Dermis microvascular lymphatic vessel endothelial cell (primary cell): ENCODE measurements around the gene GLI3. TPM values are rescaled to one million over a fixed set of nuclear protein-coding genes. Genes with fewer than 3 reads are reported as not detected.

Source experiments
- DNase-seq, 2 donors: peaks; one replicate each; pipeline versions ENCODE4 v3.0.0 to v3.0.0-alpha.2; 2010; ENCODE audit warnings: low read depth in 2 of 2
- total RNA-seq: library from RNA; depleted of rRNA; stranded (reverse); fragments of >200 nt; gene quantifications from 2 replicates; pipeline ENCODE4 v1.2.1, GENCODE V29; 2014

The GLI3 gene
- total RNA-seq, 1 donor from 2014 or later = 0.26 TPM

DNA sequence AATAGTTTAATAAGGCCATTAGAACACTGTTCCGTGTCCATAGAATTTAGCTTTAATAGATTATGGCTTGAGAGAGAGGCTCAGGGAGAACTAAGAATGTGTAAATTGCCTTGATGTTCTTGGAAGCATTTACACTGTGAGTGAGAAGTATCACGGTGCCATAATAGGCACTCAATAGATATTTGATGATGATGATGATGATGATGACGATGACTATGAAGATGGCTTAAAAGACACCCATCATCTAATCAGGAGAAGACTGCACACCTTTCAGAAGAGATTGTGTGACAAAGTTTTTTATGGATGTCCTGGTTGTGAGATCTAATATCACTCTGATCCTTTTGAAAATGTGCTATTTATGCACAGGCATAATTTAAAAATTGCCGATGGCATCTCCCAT lies 264.2 kb downstream of the GLI3 start:
- no peak for DNase-seq

DNA sequence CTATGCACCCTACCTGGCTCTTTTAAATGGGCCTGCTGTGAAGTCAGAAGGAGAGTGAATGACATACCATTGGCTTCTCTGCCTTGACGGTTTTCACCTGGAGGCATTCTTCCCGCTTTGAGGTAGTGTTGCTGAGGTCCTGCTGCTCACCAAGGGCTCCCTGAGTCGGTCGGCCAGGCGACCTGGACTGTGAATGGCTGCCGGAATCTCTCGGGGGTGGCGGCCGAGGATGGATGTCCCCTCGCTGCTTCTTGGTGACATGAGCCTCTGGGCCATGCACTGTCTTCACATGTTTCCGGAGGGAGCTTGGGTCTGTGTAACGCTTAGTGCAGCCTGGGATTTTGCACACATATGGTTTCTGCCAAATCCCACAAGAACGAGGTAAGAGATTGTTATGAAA lies 264.7 kb downstream of the GLI3 start:
- DNase-seq = no peak

DNA sequence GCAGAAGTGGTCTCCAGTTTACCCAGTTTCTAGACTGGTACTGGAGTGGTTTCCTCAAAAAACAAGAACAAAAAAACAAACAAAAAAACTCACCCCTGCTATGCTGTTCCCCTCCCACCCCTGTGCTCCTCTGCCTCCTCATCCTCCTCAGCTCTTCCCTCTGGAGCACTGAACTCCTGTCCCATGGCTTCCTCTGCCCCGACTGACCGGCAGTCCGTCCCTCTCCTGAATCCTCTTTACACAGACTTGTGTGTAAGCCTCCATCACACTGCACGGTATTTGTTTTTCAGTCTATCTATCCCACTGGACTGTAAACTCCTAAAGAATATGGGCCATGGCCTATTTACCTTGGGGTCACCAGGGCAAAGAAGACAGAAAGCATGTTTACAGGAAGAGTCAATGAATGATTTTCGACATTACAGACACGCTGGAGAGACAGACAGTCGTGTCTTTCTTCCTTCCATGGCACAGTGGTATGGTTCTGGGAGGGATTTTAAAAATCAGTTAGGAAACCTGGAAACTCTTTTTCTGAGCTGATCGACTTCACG lies 265.3 kb downstream of the GLI3 start:
- no peak for DNase-seq

DNA sequence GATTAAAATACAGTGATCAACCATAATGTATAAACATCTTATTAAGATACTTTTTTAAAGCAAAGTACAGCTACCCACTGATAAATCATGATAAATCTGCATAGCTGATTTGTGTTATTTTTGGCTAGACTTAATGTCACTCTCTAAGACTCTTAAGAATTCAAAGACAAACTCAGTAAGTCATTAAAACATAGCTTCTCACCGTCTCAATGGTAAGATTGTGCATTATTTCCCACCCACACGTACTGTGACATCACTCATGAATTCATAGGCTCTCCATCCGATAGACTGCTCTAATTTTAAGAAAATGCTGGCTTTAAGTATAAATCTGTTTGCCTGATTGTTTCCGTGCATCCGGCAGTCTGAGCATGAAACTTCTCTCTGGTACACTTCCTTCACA lies 266.1 kb downstream of the GLI3 start:
- no peak for DNase-seq

DNA sequence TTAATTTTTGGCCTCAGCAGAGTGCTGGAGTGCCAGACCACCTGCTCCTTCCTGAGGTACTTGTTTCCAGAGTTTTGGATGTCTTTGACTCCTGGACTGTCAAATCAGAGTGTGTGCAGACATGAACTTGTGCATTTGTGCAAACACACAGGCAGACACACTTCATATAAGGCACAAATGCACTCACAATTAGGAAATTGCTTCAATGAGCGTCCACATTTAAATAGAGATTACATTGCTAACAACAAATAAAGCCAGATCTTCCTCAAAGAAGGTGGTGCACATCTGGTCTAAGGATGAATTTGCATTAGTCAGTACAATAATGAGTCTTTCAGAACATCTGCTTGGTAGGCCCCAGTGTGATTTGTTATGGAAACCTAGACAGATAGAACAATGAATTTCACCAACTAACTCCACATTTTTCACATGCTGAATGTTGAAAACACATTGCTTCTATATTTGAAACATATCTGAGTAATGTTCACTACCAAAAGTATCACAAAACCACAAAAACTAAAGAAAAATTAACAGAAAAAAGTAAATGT lies 267.4 kb downstream of the GLI3 start:
- no peak for DNase-seq

DNA sequence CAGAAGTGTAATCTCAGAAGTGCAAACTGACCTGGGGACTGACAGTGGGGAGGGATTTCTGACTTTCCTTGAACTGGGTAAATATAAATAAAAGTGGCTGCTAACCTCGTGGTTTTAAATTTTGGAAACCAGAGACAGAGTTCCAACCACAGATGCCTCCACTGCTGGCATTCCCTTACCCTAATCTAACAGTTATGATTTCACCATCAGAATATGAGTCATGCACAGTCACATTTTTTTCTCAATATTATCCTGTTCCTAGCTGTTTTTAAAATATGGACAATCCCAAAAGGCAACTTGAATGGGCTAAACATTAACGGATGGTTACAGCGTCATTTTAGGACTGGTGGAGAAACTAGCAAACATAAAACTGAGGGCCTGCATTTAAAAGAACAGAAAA lies 269.9 kb downstream of the GLI3 start:
- no peak for DNase-seq

DNA sequence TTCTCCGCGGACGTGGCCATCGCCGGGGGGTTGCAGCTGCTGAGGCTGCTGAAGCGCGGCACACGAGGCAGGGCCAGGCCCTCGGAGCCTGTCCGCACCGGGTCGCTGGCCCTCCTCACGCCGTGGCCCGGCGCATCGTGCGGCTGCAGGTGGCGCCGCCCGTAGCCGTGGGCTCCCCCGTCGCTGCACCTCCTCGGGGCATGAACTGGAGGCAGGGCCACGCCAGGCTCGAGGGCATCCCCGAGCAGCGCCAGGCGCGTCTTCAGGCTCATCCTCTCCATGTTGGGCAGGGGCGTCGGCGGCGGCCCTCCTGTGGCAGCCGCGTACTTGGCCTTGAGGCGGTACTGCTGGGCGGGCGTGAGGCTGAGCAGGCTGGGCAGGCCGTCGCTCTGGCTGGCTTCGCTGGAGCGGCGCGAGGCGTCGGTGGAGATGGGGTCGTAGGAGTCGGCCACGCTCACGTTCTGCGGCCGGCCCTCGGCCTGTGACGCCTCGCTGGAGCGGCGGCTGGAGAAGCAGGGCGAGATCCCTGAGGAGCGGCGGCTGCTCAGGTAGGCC lies 271.0 kb downstream of the GLI3 start:
- no peak for DNase-seq

DNA sequence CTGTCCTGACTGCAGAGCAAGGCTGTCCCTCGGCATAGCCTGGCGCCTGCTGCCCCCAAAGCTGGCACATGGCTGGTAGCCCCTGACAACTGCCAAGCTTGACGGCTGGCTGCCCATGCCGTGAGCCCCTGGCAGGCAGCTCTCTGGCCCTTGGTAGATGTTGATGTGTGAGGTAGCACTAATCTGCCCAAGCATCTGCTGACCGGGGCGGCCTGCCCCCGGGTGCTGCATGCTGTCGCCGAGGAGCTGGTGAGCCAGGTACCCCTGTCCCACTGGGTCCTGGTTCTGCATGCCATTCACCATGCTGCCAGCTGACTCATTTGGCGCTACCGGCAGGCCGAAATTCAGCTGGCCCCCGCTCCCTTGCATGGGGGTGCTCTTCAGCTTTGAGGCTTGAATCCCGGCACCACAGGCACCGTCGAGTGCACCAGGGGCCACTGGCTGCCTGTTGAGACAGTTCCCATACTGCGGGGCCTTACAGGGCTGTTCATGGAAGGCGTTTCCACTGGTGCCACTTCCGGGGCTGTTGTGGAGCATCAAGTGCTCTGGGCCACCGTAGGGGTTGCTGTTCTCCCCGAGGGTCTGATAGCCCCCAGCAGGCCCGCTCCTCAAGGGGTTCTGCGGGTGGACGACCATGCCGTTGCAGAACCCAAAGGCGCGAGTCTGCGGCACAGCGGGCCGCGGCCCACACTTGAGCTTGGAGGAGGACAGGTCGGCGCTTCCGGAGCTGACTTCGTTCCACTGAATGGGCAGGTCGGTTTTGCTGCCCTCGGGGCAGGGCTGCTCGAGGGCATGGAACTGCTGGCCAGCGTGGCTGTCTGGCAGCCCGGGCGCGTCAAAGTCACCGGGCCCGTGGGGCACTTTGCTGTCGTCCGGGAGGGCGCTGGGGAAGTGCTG lies 271.9 kb downstream of the GLI3 start:
- DNase-seq = no peak

GRCh38 chr7:41964183-41964753 lies 272.7 kb downstream of the GLI3 start:
- DNase-seq = no peak

- no peak for DNase-seq
Measured at GRCh38 chr7:41956705-41957104, 280.3 kb downstream of the GLI3 start.

DNA sequence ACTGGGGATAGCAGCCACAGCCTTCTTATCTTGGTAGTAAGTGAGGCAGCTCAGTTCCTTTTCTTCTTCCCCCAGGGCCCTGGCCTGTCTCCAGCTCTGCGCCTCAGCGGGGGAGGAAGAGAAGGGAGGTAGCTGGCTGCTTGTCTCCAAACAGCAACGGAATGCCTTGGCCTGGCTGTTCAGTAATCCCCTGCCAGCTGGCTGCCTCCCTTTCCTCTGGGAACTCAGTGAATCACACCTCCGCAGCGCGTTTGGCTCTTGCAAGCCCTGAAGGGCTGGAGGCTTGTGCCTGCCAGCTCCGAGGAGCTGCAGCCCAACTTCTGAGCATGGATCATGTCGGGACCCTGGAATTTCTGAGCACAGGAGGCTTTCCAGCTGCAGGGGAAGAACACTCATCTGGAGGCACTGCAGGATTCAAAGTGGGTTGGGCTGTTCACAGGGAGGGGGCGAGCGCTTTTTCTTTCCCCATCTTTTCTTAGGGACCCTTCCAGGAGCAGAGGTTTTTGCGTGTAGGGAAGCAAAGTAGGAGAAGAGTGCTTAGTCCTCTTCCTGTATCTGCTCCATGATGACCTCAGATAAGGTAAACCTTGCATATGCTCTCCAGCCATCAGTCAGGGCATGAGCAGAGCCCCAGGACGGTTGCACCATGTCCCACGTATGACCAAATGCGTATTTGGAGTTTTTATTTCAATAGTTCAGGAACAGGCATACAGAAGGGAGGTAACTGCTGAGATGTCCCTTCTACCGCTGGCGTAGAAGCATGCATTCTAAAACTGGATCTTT lies 280.9 kb downstream of the GLI3 start:
- peak in 1 of 2 donors; percentile 93 for DNase-seq

DNA sequence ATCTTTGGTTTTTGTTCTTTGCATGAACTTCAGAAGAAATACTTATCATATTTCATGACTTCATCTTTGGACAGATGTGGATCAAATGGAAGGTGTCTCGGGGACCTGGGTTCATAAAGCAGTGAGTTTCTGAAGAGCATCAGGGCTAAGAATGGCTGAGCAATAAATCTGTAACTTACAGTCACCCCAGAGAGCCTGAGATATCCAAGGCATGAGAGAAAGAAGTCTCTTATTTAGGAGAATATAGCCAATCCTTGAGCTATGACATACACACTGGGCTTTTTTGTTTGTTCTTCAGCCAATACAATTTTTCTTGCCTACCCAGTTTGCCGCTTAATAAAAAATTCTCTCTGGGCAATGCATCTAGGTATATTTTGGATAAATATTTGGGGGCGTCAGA lies 281.6 kb downstream of the GLI3 start:
- DNase-seq = no peak

- no peak for DNase-seq
Measured at GRCh38 chr7:41954976-41955375, 282.0 kb downstream of the GLI3 start.

DNA sequence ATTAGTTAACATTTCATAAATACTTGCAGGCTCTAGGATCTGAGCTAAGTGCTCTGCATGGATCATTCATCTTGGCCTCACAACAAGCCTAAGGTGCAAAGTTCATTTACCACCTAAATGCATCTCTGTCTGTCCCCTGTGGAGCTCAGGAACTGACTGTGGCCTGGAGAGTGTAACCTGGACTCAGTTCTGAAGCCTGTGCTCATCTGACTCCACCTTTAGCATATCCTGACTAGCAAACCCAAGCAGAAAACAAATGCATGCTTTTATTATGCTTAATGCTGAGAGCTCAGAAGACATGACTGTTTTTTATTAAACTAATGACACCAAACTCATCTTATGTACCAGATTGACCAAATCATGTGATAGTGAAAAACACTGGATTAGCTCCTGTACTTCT lies 288.5 kb downstream of the GLI3 start:
- no peak for DNase-seq

DNA sequence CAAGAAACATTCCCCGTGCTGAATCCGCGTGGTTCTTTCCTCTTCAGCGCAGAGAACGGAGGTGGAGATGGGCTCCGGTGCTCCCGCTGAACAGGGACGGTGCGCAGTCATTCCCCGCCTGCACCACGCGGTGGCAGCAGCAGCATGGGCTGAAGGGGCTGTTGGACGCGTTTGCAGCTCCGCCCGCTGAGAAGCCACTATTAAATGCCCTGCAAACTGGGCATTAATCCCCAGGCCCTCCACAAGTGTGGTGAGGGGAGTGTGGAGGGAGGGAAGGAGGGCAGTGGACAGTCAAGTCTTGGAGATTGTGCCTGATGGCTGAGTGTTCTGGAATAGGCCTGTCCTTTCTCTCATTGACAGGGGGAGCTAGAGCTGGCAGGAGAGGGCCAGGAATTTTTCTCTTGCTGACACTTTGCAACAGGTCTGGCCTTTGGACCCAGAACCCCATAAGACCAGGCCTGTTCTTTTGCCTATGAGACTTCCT lies 293.9 kb downstream of the GLI3 start:
- DNase-seq = peak; percentile 35 to 67

- no peak for DNase-seq
Measured at GRCh38 chr7:41942468-41943093, 294.4 kb downstream of the GLI3 start.

DNA sequence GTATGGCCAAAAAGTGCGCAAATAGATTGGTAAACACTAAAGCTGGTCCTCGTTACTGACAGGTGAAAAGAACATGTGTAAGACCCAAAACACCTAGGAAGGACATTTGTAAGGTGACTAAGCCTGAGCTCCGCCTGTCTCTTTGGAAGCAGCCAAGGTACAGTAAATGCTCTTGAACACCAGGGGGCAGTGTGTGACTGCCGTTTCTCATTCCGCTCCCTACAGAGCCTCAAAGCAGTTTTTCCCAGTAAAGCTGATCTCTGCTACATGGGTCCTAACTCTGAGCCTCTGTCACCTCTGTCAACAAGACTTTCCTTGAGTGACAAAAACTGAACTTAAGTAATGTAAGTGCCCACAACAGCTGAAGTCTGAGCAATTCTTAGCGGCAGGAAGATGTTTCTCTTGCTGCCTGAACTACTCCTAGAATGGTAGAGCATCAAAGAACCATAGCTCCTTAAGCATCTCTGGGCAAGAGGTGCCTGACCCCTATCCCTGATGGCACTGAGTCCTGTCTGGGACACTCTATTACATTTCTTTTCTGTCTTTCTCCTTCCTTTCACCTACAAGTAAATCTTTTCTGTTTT lies 296.2 kb downstream of the GLI3 start:
- DNase-seq = peak; percentile 36 to 75

DNA sequence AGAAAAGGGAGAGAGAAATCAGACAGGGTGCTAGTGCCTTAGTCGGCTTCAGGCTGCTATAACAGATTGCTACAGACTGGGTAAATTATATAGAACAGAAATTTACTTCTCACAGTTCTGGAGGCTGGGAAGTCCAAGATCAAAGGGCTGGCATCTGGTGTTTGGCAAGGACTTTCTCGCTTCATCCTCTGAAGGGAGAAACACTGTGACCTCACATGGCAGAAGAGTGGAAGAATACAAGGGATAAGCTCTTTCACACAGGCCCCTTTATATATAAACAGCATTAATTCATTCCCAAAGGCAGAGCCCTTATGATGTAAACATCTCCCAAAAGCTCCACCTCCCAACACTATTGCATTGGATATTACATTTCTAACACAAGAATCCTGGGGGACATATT lies 298.6 kb downstream of the GLI3 start:
- DNase-seq = no peak

GRCh38 chr7:41933427-41933826 lies 303.6 kb downstream of the GLI3 start:
- DNase-seq = no peak

GRCh38 chr7:41931263-41931646 lies 305.8 kb downstream of the GLI3 start:
- no peak for DNase-seq
